ENCODE results near the gene GPS2. TPM values are rescaled to one million over a fixed set of nuclear protein-coding genes. Genes with fewer than 3 reads are reported as not detected.
A peak's percentile ranks its signal among the peaks of the same experiment; 100 is the strongest.

The GPS2 gene
- total RNA-seq, 2 experiments from 2014 or later: 28.2 to 32.2 TPM

GRCh38 chr17:7326186-7326585 is 11.0 kb upstream of the GPS2 start:
- Mint-ChIP-seq H3K4me1 (ENCODE audit: low read depth) (peaks cover 35% of the 10 kb centered on the region), H3K4me3 (no peak overlapping the region), H3K9me3 (no peaks in the 10 kb centered on the region), H3K36me3 (ENCODE audit: low read depth) (peaks cover 26% of the 10 kb centered on the region), H3K27ac (no peak overlapping the region), H3K27me3 (ENCODE audit: low read depth) (no peaks in the 10 kb centered on the region)
- CTCF ChIA-PET: interaction anchor here (0.8 to 5.3 kb wide), 4 partner anchors 10 to 261 kb away, joined by 3 to 42 read pairs (median 5); partner anchors contain the start of gene ACAP1
- no peak for DNase-seq
- intact Hi-C loops (cut with micrococcal nuclease): loop anchor here (5.0 kb wide), 1 partner anchor 361 kb away; the partner anchor contains the start of genes TP53 and WRAP53

DNA sequence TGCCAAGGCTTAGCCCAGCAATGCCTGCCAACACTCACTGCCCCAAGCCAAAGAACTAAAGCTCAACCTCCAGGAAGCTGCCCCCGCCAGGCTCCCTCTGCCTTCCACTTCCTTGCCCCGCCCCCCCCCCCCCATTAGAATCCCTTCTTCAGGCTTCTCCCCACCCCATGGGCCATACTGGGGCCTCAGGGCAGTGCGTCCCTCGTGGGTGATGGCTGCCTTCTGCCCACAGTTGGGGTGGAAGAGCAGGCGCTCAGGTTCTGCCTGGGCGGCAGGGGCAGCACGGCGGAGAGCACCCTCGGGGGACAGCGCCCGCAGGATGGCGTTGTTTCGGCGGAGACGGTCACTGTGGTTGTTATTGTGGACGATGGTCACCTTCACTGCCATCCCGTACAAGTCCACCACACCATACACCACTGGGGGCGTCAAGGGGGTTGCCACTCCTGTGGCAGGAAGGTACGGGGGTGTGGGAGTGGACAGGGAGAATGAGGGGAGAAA is 9.9 kb upstream of the GPS2 start:
- Mint-ChIP-seq H3K27ac (no peak overlapping the region), H3K9me3 (no peaks in the 10 kb centered on the region), H3K27me3 (ENCODE audit: low read depth) (no peaks in the 10 kb centered on the region), H3K36me3 (ENCODE audit: low read depth) (peaks cover 29% of the 10 kb centered on the region), H3K4me3 (no peak overlapping the region), H3K4me1 (ENCODE audit: low read depth) (peaks cover 26% of the 10 kb centered on the region)
- intact Hi-C loops (cut with micrococcal nuclease): loop anchor here (5.0 kb wide), 1 partner anchor 362 kb away; the partner anchor contains the start of genes TP53 and WRAP53
- CTCF ChIA-PET: interaction anchor here (0.6 to 5.3 kb wide), 13 partner anchors 10 to 116 kb away, joined by 3 to 42 read pairs (median 3); partner anchors contain the start of genes ACAP1 and GPS2
- no peak for DNase-seq

DNA sequence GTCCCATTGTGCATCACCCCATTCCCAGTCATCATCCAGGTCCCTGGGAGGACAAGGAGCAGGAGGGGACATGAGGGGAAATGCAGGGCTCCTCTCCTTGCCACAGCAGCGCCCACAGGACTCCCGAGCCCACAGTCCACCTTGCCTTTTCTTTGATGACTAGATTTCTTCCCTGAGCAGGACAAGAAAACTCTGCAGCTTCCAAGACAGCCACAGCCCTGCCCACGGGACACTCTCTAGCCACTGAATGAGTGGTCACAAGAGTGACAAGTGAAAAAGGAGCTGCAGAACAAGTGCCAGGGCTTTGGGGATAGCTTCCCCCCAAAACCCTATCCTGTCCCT is 9.2 kb upstream of the GPS2 start:
- Mint-ChIP-seq H3K36me3 (ENCODE audit: low read depth) (peaks cover 29% of the 10 kb centered on the region), H3K27ac (no peak overlapping the region), H3K27me3 (ENCODE audit: low read depth) (no peaks in the 10 kb centered on the region), H3K4me1 (ENCODE audit: low read depth) (peaks cover 25% of the 10 kb centered on the region), H3K9me3 (no peaks in the 10 kb centered on the region), H3K4me3 (no peak overlapping the region)
- CTCF ChIA-PET: interaction anchor here (0.6 to 5.3 kb wide), 11 partner anchors 9 to 116 kb away, joined by 3 to 42 read pairs (median 3); partner anchors contain the start of genes ACAP1 and GPS2
- intact Hi-C loops (cut with micrococcal nuclease): loop anchor here (1.0 kb wide), 1 partner anchor 22 kb away; no protein-coding TSS in a partner anchor
- DNase-seq: no peak

DNA sequence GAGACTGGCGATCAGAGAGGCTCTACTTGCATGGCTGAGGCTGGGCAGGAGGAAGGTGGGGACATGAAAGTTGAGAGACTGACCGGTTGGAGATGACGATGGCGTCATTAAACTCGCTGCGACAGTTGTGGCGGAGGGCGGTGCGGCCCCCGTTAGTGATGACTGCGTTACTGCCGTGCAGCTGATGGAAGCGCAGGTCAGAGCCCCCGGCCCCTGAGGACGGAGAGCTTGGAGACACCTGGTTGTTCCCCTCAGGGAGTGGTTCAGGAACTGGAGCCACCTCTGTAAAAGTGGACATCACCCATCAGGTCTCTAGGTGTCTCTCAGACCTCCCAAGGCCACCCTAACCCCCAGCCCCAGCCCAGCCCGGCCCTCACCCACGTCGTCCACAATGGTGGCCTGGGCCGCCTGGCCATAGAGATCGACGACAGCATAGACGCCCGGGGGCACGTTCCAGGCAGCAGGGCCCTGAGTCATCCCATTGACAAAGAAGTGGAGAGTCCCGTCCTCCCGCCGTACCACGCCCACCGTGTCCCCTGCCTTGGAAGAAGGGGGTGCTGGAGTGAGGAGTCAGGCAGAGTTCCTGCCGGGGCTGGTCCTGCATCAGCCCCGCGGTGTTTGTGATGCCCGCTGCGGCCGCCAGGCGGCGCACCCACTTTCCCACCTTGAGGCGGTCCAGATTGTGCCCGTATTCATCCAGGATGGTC is 8.7 kb upstream of the GPS2 start:
- H3K36me3 Mint-ChIP-seq (ENCODE audit: low read depth): peaks cover 30% of the 10 kb centered on the region
- H3K27ac Mint-ChIP-seq: no peak overlapping the region
- H3K4me1 Mint-ChIP-seq (ENCODE audit: low read depth): peaks cover 25% of the 10 kb centered on the region
- no peak overlapping the region for H3K4me3 Mint-ChIP-seq
- intact Hi-C loops (cut with micrococcal nuclease): loop anchor here (1.0 kb wide), 1 partner anchor 22 kb away; no protein-coding TSS in a partner anchor
- CTCF ChIA-PET: interaction anchor here (0.6 to 5.3 kb wide), 12 partner anchors 8 to 279 kb away, joined by 3 to 42 read pairs (median 4); partner anchors contain the start of genes ACAP1 and GPS2
- H3K9me3 Mint-ChIP-seq: no peaks in the 10 kb centered on the region
- peak; percentile 73 for DNase-seq
- no peaks in the 10 kb centered on the region for H3K27me3 Mint-ChIP-seq (ENCODE audit: low read depth)

DNA sequence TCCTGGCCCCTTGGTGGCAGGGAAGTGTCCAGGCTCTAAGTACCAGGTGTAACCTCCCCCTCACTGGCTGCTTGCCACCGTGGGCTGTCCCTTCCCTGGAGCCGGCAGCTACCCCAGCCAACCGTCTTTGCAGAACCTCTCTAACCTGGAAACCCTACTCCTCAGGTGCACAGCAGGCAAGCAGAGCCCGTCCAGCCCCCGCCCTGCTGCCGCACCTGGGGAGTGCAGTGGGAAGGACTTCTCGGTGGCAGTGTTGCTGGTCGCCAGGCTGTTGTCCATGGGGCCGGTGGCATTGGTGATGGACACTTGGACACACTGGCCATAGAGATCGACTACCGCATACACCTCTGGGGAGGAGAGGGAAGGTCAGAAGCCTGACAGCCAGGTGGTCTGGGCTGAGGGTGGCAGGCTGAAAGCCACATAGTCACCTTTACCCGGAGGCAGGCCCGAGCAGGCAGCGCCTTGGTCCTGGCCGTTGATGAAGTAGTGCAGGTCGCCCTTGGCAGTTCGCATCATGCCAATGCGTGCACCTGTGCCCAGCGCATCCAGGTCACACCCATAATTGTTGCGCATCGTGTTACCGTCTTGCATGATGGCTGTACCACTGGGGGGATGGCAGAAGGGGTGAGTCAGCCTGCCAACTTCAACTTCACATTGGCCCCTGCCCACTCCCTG is 7.5 kb upstream of the GPS2 start:
- Mint-ChIP-seq H3K27me3 (ENCODE audit: low read depth) (no peaks in the 10 kb centered on the region), H3K4me3 (no peak overlapping the region), H3K36me3 (ENCODE audit: low read depth) (peaks cover 34% of the 10 kb centered on the region), H3K27ac (no peak overlapping the region), H3K4me1 (ENCODE audit: low read depth) (peaks cover 13% of the 10 kb centered on the region), H3K9me3 (no peaks in the 10 kb centered on the region)
- DNase-seq: no peak
- intact Hi-C loops (cut with micrococcal nuclease): no loop called here
- CTCF ChIA-PET: interaction anchor here (0.6 to 1.4 kb wide), 6 partner anchors 23 to 238 kb away, joined by 3 to 4 read pairs (median 3); no protein-coding TSS in a partner anchor

- no peak overlapping the region for H3K4me3 Mint-ChIP-seq
Observed at GRCh38 chr17:7321466-7321865, 6.3 kb upstream of the GPS2 start.

DNA sequence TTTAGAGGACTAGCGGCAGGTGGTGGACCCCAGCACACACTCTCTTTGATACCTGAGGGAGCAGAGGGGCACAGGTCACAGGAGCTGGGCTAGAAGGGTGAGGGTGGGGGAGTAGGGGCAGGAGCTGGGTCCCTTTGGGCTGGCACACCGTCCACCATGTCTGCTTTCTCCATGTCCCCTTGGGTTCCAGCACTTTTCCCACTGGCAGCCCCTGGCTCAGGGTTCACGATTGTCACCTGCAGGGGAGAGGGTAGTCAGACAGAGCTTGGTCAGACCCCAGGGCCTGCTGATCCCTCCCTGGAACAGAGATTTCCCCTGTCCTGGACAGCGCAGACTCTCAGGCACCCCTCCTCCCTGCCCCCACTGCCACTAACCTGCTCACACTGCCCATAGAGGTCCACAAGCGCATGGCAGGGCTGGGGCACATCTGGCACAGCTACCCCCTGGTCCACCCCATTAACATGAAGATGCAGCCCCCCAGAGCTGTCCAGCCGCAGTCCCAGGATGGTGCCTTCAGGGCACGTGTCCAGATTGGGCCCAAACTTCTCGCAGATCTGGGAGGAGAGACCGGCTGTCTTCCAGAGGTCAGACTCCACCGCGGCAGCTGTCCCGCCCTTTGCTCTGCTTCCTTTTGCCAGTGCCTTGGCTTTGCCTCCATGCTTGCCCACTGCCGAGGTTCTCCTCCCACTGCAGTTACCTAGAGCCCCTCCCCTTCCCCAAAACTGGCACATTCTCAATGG is 3.1 kb upstream of the GPS2 start:
- H3K9me3 Mint-ChIP-seq: no peaks in the 10 kb centered on the region
- peaks cover 19% of the 10 kb centered on the region for H3K36me3 Mint-ChIP-seq (ENCODE audit: low read depth)
- peaks cover 18% of the 10 kb centered on the region for H3K4me1 Mint-ChIP-seq (ENCODE audit: low read depth)
- H3K27me3 Mint-ChIP-seq (ENCODE audit: low read depth): no peaks in the 10 kb centered on the region
- no peak overlapping the region for H3K4me3 Mint-ChIP-seq
- CTCF ChIA-PET: no interaction called here
- no peak for DNase-seq
- intact Hi-C loops (cut with micrococcal nuclease): no loop called here
- H3K27ac Mint-ChIP-seq: no peak overlapping the region

More at GRCh38 chr17:7321466-7321865, 6.3 kb upstream of the GPS2 start:
- peaks cover 4% of the 10 kb centered on the region for H3K4me1 Mint-ChIP-seq (ENCODE audit: low read depth)
- peaks cover 32% of the 10 kb centered on the region for H3K36me3 Mint-ChIP-seq (ENCODE audit: low read depth)
- no peak overlapping the region for H3K27ac Mint-ChIP-seq
- CTCF ChIA-PET: interaction anchor here (0.9 to 1.4 kb wide), 3 partner anchors 8 to 34 kb away, joined by 3 to 4 read pairs (median 3); no protein-coding TSS in a partner anchor
- DNase-seq: no peak
- H3K27me3 Mint-ChIP-seq (ENCODE audit: low read depth): no peaks in the 10 kb centered on the region
- H3K9me3 Mint-ChIP-seq: no peaks in the 10 kb centered on the region
- intact Hi-C loops (cut with micrococcal nuclease): no loop called here

- no peaks in the 10 kb centered on the region for H3K9me3 Mint-ChIP-seq
- H3K4me1 Mint-ChIP-seq (ENCODE audit: low read depth): peaks cover 28% of the 10 kb centered on the region
- H3K4me3 Mint-ChIP-seq: peak overlapping the region; percentile 50
- H3K27me3 Mint-ChIP-seq (ENCODE audit: low read depth): no peaks in the 10 kb centered on the region
- intact Hi-C loops (cut with micrococcal nuclease): no loop called here
- peak overlapping the region; percentile 41 for H3K27ac Mint-ChIP-seq
- H3K36me3 Mint-ChIP-seq (ENCODE audit: low read depth): peaks cover 21% of the 10 kb centered on the region
- no peak for DNase-seq
- CTCF ChIA-PET: interaction anchor here (0.6 to 1.3 kb wide), 2 partner anchors 32 to 50 kb away, joined by 3 read pairs; no protein-coding TSS in a partner anchor
Observed at GRCh38 chr17:7317161-7317803, 2.1 kb upstream of the GPS2 start.

- intact Hi-C loops (cut with micrococcal nuclease): loop anchor here (1.0 to 2.0 kb wide), 2 partner anchors 8 to 35 kb away; partner anchors contain the start of gene EIF5A
- CTCF ChIA-PET: interaction anchor here (1.1 kb wide), 1 partner anchor 9 kb away, joined by 3 read pairs; no protein-coding TSS in a partner anchor
- H3K4me1 Mint-ChIP-seq (ENCODE audit: low read depth): peaks cover 41% of the 10 kb centered on the region
- peaks cover 28% of the 10 kb centered on the region for H3K36me3 Mint-ChIP-seq (ENCODE audit: low read depth)
- no peaks in the 10 kb centered on the region for H3K9me3 Mint-ChIP-seq
- no peak for DNase-seq
- H3K4me3 Mint-ChIP-seq: peak overlapping the region; percentile 86
- peak overlapping the region; percentile 88 for H3K27ac Mint-ChIP-seq
- H3K27me3 Mint-ChIP-seq (ENCODE audit: low read depth): no peaks in the 10 kb centered on the region
Observed at GRCh38 chr17:7315570-7316235, 543 bp upstream of the GPS2 start.

DNA sequence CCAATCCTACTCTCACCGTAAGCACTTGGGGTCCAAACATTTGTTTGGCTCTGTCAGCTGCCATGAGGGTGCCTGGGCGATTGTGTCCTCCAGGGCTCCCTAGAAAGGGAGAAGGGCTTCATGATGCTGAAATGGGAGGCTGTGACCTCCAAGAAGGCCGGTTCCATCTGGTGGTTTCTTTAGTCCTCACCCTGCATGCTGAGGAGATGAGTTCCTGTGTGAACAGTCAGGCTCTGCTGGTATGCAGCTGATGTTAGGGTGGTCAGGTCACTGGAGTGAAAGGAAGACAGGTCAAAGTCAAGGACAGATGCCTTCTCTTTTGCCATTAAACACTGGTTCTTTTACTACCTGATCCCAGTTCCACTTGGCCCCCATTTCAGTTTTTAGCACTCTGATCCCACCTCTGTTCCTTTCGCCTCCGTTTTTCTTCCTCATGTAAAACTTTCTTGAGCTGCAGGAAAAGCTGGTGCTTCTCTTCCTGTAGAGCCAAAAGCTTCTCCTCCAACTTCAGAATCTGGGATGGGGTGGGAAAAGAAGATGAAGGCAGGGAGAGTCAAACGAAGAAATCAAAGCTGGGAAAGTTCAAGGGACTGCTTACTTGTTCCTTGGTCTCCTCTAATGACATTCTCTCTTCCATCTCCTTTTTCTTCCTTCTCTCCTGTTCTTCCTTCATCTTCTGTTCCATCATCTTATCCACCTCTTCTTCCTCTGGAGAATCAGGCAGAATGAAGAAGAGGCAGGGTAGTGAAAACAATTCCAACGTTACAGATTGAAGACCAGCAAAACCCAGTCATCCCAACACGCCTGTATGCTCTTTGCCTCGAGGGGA is 1.1 kb downstream of the GPS2 start:
- Mint-ChIP-seq H3K9me3 (no peaks in the 10 kb centered on the region), H3K4me1 (ENCODE audit: low read depth) (peaks cover 57% of the 10 kb centered on the region)
- intact Hi-C loops (cut with micrococcal nuclease): loop anchor here (2.0 kb wide), 1 partner anchor 37 kb away; no protein-coding TSS in a partner anchor

More for the DNA sequence above, 1.1 kb downstream of the GPS2 start:
- peak overlapping the region; percentile 78 for H3K4me3 Mint-ChIP-seq
- CTCF ChIA-PET: interaction anchor here (1.3 to 2.4 kb wide), 2 partner anchors 15 to 18 kb away, joined by 4 to 9 read pairs; no protein-coding TSS in a partner anchor
- no peaks in the 10 kb centered on the region for H3K27me3 Mint-ChIP-seq (ENCODE audit: low read depth)
- H3K36me3 Mint-ChIP-seq (ENCODE audit: low read depth): peaks cover 44% of the 10 kb centered on the region
- peak overlapping the region; percentile 70 for H3K27ac Mint-ChIP-seq
- no peak for DNase-seq
